AG04449 (cell line): ENCODE measurements around the gene CD151.
A peak's percentile ranks its signal among the peaks of the same experiment; 100 is the strongest.

ENCODE experiments used
- CTCF ChIA-PET: fragments of 350-600 bp; formaldehyde crosslinking; extraction: SDS; loops from one replicate; lab custom pipeline; 2021; ENCODE audit warnings: antibody characterized with exemption; lab: Yijun Ruan, JAX
- POLR2A ChIA-PET: fragments of 400-600, 350-600 bp; formaldehyde crosslinking; extraction: SDS; loops from one replicate; lab custom pipeline; 2020; ENCODE audit warnings: antibody characterized with exemption, inconsistent platforms; lab: Yijun Ruan, JAX
- DNase-seq: peaks from one replicate; pipeline ENCODE4 v3.0.0-alpha.2; 2010; ENCODE audit warnings: low read depth, low spot score
- H3K4me3 ChIP-seq: 2 replicates; pipeline ENCODE4 v1.5.1; 2011; ENCODE audit warnings: low read depth, mild to moderate bottlenecking, control low read depth, low read length
- CTCF ChIP-seq: IDR thresholded peaks from one replicate; pipeline ENCODE4 v1.5.1; 2011; ENCODE audit warnings: mild to moderate bottlenecking, moderate library complexity, low read length, control low read depth, inconsistent platforms; ENCODE audit not compliant: insufficient read depth; ENCODE audit errors: missing control alignments

Gene CD151

GRCh38 chr11:821512-822371, 11.0 kb upstream of the CD151 start:
- no peak for DNase-seq
- H3K4me3 ChIP-seq, result peak overlapping the region; percentile 72
- no peak for TF ChIP-seq CTCF
- ChIA-PET POLR2A (interaction anchor here (0.6 to 4.6 kb wide), 3 partner anchors 10 to 46 kb away, joined by 3 to 96 read pairs (median 7); partner anchors contain the start of gene CD151), CTCF (interaction anchor here (0.9 to 1.7 kb wide), 2 partner anchors 10 to 23 kb away, joined by 3 to 6 read pairs; no protein-coding TSS in a partner anchor)

GRCh38 chr11:823441-824291, 9.1 kb upstream of the CD151 start:
- POLR2A ChIA-PET, result interaction anchor here (2.0 kb wide), 1 partner anchor 11 kb away, joined by 7 read pairs; no protein-coding TSS in a partner anchor
- no peak overlapping the region for H3K4me3 ChIP-seq
- no peak for DNase-seq
- CTCF ChIA-PET, result interaction anchor here (1.3 kb wide), 1 partner anchor 10 kb away, joined by 4 read pairs; no protein-coding TSS in a partner anchor
- TF ChIP-seq CTCF, result no peak

GRCh38 chr11:824292-824880, 8.4 kb upstream of the CD151 start:
- ChIA-PET POLR2A (interaction anchor here (0.8 kb wide), 1 partner anchor 11 kb away, joined by 3 read pairs; no protein-coding TSS in a partner anchor), CTCF (interaction anchor here (1.3 kb wide), 1 partner anchor 10 kb away, joined by 4 read pairs; no protein-coding TSS in a partner anchor)
- DNase-seq, result no peak
- no peak for TF ChIP-seq CTCF
- no peak overlapping the region for H3K4me3 ChIP-seq

DNA sequence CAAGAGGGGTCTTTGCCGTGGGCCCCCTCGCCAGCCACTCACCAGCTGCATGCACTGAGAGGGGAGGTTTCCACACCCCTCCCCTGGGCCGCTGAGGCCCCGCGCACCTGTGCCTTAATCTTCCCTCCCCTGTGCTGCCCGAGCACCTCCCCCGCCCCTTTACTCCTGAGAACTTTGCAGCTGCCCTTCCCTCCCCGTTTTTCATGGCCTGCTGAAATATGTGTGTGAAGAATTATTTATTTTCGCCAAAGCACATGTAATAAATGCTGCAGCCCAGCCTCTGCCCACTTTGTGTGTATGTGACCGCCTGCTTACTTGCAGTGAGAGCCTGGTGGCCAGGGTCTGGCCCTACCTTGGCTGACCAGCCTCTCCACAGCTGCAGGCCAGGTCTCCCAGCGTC, 7.8 kb upstream of the CD151 start:
- ChIA-PET CTCF (no interaction called here), POLR2A (interaction anchor here (0.6 to 0.8 kb wide), 2 partner anchors 10 to 17 kb away, joined by 3 read pairs; no protein-coding TSS in a partner anchor)
- no peak overlapping the region for H3K4me3 ChIP-seq
- no peak for DNase-seq
- TF ChIP-seq CTCF, result no peak

- no peak overlapping the region for H3K4me3 ChIP-seq
- no peak for DNase-seq
- ChIA-PET POLR2A (interaction anchor here (0.6 to 0.8 kb wide), 2 partner anchors 9 to 16 kb away, joined by 3 read pairs; no protein-coding TSS in a partner anchor), CTCF (no interaction called here)
- TF ChIP-seq CTCF, result no peak
Measured at GRCh38 chr11:825366-826226, 7.2 kb upstream of the CD151 start.
